HG02623 (cell line): ENCODE results near the gene PHKG2.

Experiments
- ATAC-seq: cut with Tn5 transposase; IDR thresholded peaks from one replicate; pipeline ENCODE4 v1.9.1; 2021; ENCODE audit warnings: moderate library complexity; ENCODE audit not compliant: unreplicated experiment

PHKG2 gene

GRCh38 chr16:30728321-30728720, 19.9 kb upstream of the PHKG2 start:
- no peak for ATAC-seq

DNA sequence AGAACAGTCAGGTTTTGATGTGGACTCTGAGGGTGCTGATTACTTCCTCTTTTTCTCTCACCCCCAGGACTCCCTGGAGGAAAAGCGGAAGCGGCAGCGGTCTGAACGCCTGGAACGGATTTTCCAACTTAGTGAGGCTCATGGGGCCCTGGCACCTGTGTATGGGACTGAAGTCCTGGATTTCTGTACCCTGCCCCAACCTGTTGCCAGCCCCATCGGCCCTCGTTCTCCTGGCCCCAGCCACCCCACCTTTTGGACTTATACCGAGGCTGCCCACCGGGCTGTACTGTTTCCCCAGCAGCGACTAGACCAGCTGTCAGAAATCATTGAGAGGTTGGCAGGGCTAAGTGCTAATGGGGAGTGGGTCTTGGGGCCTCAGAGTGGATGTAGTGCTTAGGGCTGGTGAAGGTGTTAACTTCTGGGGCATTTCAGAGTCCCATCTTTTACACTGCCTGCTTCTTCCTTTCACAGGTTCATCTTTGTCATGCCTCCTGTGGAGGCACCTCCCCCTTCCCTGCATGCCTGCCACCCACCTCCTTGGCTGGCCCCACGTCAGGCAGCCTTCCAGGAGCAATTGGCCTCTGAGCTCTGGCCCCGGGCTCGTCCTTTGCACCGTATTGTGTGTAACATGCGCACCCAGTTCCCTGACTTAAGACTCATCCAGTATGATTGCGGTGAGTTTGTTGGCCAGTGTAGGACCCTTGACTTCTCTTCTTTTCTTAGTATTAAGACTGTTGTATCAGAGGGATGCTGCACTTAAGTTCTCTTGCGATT, 19.1 kb upstream of the PHKG2 start:
- no peak for ATAC-seq

DNA sequence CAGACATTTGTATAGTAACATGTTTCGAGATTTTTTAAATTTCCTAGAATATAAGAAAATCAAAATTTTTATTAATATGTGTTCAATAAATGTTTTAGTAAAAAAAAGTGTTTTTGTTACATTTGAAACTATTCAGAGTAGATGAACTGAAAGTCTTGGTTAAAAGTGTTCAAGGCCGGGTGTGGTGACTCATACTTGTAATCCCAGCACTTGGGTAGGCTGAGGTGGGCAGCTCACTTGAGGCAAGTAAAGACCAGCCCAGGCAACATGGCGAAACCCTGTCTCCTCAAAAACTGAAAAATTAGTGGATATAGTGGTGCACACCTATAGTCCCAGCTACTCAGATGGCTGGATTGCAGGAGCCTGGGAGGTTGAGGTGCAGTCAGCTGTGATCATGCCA, 16.8 kb upstream of the PHKG2 start:
- no peak for ATAC-seq

DNA sequence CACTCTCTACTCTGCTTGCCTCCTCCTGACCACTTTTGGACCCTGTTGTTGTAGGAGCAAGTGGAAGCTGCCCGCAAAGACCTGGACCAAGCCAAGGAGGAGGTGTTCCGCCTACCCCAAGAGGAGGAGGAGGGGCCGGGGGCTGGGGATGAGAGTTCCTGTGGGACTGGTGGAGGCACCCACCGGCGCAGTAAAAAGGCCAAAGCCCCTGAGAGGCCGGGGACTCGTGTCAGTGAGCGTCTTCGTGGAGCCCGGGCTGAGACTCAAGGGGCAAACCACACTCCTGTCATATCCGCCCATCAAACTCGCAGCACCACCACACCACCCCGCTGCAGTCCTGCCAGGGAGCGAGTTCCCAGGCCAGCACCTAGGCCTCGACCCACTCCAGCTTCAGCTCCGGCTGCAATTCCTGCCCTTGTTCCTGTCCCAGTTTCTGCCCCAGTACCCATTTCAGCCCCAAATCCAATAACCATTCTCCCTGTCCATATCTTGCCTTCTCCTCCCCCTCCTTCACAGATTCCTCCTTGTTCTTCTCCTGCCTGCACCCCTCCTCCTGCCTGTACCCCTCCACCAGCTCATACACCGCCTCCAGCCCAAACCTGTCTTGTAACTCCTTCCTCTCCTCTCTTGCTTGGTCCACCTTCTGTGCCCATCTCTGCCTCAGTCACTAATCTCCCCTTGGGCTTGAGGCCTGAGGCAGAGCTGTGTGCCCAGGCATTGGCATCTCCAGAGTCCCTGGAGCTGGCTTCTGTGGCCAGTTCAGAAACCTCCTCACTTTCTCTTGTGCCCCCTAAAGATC, 11.0 kb upstream of the PHKG2 start:
- ATAC-seq = no peak

DNA sequence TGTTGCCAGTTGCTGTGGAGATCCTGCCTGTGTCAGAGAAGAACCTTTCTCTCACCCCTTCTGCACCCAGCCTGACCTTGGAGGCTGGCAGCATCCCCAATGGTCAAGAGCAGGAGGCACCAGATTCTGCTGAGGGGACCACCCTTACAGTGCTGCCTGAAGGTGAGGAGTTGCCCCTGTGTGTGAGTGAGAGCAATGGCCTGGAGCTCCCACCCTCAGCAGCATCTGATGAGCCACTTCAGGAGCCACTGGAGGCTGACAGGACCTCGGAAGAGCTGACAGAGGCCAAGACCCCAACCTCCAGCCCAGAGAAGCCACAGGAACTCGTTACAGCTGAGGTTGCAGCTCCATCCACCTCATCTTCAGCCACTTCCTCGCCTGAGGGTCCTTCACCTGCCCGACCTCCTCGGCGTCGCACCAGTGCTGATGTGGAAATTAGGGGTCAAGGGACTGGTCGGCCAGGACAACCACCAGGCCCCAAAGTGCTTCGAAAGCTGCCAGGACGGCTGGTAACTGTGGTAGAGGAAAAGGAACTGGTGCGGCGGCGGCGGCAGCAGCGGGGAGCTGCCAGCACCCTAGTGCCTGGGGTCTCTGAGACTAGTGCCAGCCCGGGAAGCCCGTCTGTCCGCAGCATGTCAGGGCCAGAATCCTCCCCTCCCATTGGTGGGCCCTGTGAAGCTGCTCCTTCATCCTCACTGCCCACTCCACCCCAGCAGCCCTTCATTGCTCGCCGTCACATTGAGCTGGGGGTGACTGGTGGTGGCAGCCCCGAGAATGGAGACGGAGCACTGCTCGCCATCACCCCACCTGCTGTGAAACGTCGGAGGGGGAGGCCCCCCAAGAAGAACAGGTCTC, 10.2 kb upstream of the PHKG2 start:
- no peak for ATAC-seq

DNA sequence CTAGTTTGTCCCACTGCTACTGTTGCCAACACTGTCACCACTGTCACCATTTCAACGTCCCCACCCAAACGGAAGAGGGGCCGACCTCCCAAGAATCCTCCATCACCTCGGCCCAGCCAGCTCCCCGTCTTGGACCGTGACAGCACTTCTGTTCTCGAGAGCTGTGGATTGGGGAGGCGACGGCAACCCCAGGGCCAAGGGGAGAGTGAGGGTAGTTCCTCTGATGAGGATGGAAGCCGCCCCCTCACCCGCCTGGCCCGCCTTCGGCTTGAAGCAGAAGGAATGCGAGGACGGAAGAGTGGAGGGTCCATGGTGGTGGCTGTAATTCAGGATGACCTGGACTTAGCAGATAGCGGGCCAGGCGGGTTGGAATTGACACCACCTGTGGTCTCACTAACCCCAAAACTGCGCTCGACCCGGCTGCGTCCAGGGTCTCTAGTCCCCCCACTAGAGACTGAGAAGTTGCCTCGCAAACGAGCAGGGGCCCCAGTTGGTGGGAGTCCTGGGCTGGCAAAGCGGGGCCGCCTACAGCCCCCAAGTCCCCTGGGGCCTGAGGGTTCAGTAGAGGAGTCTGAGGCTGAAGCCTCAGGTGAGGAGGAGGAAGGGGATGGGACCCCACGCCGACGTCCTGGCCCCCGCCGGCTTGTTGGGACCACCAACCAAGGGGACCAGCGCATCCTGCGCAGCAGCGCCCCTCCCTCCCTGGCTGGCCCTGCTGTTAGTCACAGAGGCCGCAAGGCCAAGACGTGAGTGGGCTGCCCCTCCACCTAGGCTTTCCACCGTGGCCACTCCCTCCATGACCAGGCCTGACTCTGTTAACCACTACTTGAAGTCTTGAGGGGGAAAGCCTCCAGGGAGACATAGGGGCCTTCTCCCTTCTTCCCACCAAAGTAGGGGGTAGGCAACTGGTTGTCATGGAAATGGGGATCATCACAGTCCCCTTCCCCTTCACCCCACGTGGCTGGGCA, 9.0 kb upstream of the PHKG2 start:
- ATAC-seq = no peak

DNA sequence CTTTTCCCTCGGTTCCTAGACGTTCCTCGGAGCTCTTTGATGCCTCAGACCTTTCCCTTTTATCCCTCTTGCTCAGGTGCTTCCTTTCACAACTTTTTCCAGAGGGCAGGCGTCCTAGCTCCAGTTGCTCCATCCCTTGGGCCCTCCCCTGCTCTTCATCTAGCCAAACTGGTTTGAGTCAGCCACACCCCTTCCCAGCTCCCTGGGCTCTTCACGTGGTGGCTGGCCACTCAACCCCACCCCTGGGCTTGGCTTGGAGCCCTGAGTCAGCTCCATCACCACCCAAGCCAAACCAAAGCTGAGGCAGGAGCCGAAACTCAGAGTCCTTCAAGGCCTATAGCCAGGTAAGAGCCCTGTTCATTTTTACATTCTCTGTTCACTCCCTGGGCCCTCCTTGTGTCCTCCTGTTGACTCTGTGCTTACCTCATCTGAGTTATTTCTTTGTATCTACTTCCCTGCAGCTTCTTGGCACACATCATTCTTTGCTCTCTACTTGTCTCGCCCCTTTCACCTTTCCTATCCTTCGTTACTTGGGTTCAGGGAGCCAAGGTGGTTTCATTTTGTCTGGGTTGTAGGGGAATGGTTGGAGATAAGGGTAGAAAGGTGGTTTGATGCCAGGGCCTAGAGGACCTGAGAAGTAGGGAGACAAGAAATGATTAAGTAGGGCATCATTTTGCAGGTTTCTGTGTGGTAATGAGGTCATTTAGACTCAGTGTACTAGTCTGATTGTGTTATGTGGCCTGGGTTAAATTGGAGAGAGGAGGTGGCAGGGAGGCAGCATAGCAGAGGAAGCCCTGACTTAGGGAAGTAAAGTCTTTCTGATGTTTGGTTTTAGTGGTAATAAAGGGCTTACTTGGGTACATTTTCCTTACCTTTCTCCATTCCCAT, 7.6 kb upstream of the PHKG2 start:
- ATAC-seq = no peak

- ATAC-seq = no peak
Measured at GRCh38 chr16:30741461-30741914, 6.7 kb upstream of the PHKG2 start.

DNA sequence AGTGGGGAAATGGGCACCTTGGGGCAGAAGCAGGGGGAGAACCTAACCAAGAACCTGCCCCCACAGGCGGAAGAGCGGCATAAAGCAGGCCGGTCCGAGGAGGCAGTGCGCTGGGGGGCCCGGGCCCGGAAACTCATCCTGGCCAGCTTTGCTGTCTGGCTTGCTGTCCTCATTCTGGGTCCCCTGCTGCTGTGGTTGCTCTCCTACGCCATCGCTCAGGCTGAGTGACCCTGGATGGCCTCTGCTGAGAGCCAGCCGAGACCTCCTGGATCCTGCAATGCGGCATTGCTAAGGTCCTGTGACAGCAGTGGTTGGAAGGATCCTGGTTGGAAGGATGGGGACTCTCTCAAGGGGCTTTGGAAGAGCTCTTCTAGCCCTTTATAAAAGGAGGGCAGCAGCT, 4.5 kb upstream of the PHKG2 start:
- ATAC-seq = no peak

DNA sequence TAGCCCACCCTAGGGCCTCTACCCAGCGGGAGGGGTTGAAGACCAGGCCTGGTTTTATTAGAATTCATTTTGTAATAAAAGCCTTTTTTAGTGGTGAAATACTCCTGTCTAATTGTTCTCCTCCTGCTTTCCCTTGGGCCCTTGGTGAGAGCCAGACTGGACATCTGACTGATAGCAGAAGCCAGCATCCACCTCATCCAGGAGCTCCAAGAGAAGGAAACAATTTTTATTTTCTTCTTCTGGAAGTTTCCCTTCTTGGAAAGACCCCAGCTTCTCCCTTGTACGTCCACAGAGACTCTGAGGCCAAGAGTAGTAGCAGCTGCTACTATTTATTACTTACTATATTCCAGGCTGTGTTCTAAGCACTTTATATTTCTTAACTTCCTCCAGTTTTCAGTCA, 4.0 kb upstream of the PHKG2 start:
- ATAC-seq = no peak

DNA sequence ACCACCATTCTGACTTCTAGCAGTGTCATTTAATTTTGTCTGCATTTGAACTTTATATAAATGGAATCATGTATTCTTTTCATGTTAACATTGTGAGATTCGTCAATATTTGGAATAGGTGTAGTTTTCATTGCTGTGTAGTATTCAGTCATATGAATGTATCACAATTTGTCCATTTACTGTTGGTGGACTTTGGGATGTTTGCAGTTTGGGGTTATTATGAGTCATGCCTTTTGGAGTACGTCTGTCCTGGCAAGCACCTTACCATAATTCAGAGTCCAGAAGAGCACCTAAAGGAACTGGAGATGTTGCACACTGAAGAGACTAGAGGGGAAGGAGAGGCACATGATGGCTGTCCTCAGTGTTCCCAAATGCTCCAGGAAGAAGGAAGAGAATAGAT, 3.1 kb upstream of the PHKG2 start:
- no peak for ATAC-seq

DNA sequence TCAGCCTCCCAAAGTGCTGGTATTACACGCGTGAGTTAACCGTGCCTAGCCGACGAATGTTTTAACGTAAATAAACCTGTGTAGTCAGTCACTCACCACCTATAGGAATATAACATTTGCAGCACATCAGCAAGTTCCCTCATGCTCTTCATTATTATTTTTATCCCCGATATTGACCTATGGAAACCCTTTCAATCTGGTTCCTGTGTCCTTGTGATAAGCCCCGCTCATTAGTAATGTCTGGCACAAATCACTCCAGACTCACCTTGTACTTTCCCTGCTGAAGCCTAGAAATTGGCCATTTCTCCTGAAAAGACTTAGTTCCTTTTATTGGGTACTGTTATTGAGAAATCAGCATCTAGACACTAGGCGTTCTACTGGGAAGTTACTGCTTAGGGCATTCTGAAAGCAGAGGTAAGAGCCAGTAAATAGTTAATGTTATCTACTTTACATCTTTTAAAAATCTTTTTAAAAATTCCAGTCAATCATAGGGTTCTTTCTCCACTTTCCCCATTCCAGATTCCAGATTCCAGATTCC, 1.5 kb upstream of the PHKG2 start:
- no peak for ATAC-seq

DNA sequence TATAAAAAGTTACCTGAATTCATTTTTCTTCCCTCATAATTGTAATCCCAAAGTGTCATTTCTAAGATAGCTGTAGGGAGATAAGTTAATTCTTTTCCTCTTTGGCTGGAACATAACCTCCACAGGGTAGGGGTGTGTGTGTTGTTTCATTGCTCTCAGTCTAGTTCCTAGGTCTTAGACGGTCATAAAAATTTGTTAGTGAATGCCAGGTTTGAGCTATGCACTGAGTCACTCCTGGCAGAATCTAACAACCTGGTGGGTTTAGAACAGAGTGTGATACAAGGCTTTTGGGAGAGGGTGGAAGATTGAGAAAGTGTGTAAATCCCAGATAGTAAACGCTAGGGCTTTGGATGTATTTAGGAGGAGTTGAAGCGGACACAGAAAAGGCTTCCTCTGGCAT, 894 bp upstream of the PHKG2 start:
- ATAC-seq = no peak

DNA sequence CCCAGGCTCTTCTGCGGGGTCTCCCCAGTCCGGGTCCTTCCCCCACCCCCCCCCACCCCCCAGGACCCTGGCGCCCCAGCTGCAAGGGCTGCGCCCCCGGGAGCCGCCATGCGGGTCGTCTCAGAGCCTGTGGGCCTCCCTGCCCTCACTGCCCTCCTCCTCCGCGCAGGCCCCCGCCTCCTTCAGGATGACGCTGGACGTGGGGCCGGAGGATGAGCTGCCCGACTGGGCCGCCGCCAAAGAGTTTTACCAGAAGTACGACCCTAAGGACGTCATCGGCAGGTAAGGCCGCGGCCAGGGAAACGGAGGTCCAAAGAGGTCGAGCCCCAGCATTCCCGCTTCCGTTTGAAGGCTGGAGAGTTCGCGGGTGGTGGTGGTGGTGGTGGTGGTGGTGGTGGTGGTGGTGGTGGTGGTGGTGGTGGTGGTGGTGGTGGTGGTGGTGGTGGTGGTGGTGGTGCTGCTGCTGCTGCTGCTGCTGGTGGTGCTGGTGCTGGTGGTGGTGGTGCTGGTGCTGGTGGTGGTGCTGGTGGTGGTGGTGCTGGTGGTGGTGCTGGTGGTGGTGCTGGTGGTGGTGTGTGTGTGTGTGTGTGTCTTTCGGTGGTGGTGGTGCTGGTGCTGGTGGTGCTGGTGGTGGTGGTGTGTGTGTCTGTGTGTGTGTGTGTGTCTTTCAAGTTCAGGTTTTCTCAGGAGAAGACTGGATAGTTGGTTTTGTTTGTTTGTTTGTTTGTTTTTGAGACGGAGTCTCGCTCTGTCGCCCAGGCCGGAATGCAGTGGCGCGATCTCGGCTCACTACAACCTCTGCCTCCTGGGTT, 615 bp downstream of the PHKG2 start:
- ATAC-seq = no peak

GRCh38 chr16:30750201-30750600, 2.0 kb downstream of the PHKG2 start:
- ATAC-seq = no peak

DNA sequence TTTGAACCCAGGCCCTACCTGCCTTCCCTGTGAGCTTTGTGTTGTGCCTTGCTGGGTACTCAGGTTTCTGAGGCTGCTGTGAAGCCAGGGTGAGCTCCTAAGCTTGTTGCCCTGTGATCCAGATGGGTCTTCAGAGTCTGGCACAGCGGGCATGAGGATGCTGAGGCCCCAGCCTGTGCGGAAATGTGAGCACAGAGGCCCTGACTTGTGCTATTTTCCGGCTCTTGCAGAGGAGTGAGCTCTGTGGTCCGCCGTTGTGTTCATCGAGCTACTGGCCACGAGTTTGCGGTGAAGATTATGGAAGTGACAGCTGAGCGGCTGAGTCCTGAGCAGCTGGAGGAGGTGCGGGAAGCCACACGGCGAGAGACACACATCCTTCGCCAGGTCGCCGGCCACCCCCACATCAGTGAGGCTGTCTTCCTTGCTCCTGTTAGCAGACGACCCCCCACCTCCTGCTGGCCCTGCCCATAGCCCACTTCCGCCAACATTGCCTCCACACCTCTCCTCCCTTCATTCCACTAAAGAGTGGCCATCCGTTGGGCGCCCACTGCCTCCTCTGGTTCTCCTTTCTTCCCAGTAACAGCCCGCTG, 2.7 kb downstream of the PHKG2 start:
- no peak for ATAC-seq

DNA sequence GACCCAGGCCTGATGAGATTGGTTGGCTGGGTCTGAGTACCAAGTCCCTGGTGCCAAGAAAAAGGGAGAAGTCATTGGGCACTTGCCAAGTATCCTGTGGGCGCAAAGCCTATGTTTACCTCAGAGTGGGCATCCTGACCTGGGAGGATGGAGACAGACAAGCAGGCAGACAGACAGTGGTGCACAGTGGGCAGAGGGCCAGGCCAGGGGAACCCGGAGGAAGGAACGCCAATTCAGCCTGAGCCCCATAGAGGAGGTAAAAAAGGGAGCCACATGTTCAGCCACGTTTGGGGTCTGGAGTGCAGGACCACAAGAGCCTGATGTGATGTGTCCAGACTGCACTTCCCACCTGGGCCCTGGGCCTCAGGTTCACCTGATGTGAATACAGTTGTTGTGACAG, 5.4 kb downstream of the PHKG2 start:
- no peak for ATAC-seq
